ENCODE data around the gene PRKRIP1. TPM values are rescaled to one million over a fixed set of nuclear protein-coding genes. Genes with fewer than 3 reads are reported as not detected.

PRKRIP1 gene
- total and polyA plus RNA-seq, 4 donors: 5.4 to 15.8 (median 7.1) TPM

DNA sequence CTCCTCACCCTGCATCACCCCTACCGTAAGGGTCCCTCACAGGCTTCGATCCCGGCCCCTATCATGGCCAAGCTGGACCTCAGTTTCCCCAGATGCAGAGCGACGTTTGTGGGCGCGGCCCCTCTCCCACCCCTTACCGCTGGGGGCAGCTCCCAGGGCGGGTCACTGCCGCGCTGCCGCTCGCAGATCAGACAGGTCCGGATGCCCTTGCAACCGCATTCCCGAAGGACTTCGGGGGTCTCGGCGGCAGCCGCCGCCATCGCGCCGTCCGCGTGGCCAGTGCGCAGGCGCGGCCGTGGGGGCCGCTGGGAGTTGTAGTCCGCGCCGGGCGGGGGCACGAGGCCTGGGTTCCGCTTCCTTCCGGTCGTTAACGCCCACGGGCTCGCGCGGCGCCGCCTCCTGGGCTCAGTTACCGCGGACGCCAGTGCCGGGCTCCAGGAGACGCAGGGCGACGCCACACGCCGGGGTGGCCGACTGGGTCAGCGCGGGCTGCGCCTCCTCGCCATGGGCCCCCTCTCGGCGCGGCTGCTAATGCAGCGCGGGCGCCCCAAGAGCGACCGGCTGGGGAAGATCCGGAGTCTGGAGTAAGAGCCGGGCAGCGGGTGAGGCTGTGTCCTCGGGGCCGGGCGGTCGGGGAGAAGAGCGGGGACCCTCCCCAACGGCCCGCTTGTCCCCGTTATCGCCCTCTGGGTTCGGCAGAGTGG lies 68.6 kb downstream of the PRKRIP1 start, which contains the start of the genes ALKBH4 and LRWD1 (continued):
- TF ChIP-seq YY1 (IDR thresholded peaks at IDR 0.05) (peak; percentile 82), FOXA1 (IDR thresholded peaks at IDR 0.05) (no peak), SP1 (IDR thresholded peaks at IDR 0.05) (no peak)
- TF ChIP-seq, protein P1, sequence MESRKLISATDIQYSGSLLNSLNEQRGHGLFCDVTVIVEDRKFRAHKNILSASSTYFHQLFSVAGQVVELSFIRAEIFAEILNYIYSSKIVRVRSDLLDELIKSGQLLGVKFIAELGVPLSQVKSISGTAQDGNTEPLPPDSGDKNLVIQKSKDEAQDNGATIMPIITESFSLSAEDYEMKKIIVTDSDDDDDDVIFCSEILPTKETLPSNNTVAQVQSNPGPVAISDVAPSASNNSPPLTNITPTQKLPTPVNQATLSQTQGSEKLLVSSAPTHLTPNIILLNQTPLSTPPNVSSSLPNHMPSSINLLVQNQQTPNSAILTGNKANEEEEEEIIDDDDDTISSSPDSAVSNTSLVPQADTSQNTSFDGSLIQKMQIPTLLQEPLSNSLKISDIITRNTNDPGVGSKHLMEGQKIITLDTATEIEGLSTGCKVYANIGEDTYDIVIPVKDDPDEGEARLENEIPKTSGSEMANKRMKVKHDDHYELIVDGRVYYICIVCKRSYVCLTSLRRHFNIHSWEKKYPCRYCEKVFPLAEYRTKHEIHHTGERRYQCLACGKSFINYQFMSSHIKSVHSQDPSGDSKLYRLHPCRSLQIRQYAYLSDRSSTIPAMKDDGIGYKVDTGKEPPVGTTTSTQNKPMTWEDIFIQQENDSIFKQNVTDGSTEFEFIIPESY (IDR thresholded peaks at IDR 0.05): no peak

DNA sequence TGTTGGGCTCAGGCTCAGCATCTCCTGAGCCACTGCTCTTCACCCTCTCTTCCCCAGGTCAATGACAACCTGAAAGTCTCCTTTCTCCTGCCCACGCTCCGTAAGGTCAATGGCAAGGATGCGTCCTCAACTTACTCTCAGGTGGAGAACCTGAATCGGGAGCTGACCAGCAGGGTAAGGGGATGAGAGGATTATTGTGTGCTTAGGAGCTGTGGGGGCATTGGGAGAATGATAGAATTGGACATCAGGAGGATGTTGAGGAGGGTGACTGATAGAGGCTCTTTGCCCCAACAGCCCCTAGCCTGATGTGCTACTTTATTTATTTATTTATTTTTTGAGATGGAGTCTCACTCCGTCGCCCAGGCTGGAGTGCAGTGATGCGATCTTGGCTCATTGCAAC lies 69.9 kb downstream of the PRKRIP1 start:
- H3K9ac ChIP-seq (ENCODE audit: low read depth in 1 of 2, low read length in 2 of 2): no peak overlapping the region
- H3K27ac ChIP-seq (ENCODE audit: low read depth in 1 of 2, low read length in 2 of 2): no peak overlapping the region
- TF ChIP-seq SP1 (IDR thresholded peaks at IDR 0.05) (no peak), FOXA2 (IDR thresholded peaks at IDR 0.05) (no peak), JUND (IDR thresholded peaks at IDR 0.05) (no peak), FOXA1 (IDR thresholded peaks at IDR 0.05) (no peak), RXRA (IDR thresholded peaks at IDR 0.05) (no peak), HNF4A (conservative IDR thresholded peaks at IDR 0.05) (no peak), NR2F2 (IDR thresholded peaks at IDR 0.05) (no peak), EGR1 (IDR thresholded peaks at IDR 0.05; ENCODE audit: low read depth in 2 of 2) (no peak), GABPA (IDR thresholded peaks at IDR 0.05 in 1 of 2, conservative IDR thresholded peaks at IDR 0.05 in 1 of 2) (no peak), TAF1 (conservative IDR thresholded peaks at IDR 0.05) (no peak), HNF4G (IDR thresholded peaks at IDR 0.05) (no peak), RAD21 (IDR thresholded peaks at IDR 0.05) (no peak), YY1 (IDR thresholded peaks at IDR 0.05) (no peak)
- TF ChIP-seq, protein P2, sequence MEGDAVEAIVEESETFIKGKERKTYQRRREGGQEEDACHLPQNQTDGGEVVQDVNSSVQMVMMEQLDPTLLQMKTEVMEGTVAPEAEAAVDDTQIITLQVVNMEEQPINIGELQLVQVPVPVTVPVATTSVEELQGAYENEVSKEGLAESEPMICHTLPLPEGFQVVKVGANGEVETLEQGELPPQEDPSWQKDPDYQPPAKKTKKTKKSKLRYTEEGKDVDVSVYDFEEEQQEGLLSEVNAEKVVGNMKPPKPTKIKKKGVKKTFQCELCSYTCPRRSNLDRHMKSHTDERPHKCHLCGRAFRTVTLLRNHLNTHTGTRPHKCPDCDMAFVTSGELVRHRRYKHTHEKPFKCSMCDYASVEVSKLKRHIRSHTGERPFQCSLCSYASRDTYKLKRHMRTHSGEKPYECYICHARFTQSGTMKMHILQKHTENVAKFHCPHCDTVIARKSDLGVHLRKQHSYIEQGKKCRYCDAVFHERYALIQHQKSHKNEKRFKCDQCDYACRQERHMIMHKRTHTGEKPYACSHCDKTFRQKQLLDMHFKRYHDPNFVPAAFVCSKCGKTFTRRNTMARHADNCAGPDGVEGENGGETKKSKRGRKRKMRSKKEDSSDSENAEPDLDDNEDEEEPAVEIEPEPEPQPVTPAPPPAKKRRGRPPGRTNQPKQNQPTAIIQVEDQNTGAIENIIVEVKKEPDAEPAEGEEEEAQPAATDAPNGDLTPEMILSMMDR (IDR thresholded peaks at IDR 0.05; ENCODE audit: low read depth, low read length, missing input control): no peak
- TF ChIP-seq, protein P1 (IDR thresholded peaks at IDR 0.05): no peak
- TF ChIP-seq, protein P3, sequence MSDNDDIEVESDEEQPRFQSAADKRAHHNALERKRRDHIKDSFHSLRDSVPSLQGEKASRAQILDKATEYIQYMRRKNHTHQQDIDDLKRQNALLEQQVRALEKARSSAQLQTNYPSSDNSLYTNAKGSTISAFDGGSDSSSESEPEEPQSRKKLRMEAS (IDR thresholded peaks at IDR 0.05): no peak
- TF ChIP-seq, protein P4, sequence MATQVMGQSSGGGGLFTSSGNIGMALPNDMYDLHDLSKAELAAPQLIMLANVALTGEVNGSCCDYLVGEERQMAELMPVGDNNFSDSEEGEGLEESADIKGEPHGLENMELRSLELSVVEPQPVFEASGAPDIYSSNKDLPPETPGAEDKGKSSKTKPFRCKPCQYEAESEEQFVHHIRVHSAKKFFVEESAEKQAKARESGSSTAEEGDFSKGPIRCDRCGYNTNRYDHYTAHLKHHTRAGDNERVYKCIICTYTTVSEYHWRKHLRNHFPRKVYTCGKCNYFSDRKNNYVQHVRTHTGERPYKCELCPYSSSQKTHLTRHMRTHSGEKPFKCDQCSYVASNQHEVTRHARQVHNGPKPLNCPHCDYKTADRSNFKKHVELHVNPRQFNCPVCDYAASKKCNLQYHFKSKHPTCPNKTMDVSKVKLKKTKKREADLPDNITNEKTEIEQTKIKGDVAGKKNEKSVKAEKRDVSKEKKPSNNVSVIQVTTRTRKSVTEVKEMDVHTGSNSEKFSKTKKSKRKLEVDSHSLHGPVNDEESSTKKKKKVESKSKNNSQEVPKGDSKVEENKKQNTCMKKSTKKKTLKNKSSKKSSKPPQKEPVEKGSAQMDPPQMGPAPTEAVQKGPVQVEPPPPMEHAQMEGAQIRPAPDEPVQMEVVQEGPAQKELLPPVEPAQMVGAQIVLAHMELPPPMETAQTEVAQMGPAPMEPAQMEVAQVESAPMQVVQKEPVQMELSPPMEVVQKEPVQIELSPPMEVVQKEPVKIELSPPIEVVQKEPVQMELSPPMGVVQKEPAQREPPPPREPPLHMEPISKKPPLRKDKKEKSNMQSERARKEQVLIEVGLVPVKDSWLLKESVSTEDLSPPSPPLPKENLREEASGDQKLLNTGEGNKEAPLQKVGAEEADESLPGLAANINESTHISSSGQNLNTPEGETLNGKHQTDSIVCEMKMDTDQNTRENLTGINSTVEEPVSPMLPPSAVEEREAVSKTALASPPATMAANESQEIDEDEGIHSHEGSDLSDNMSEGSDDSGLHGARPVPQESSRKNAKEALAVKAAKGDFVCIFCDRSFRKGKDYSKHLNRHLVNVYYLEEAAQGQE (IDR thresholded peaks at IDR 0.05): no peak
- TF ChIP-seq, protein P5, sequence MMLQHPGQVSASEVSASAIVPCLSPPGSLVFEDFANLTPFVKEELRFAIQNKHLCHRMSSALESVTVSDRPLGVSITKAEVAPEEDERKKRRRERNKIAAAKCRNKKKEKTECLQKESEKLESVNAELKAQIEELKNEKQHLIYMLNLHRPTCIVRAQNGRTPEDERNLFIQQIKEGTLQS (IDR thresholded peaks at IDR 0.05): no peak
- H3K4me1 ChIP-seq (ENCODE audit: control insufficient read depth in 4 of 4, insufficient read depth in 4 of 4, low read length in 3 of 4): peaks cover 14 to 60% (median 54%) of the 10 kb centered on the region in 4 donors
- WGBS: 96% methylated on average over 7 of the region's 7 CpGs
- no peaks in the 10 kb centered on the region for H3K9me3 ChIP-seq (ENCODE audit: control insufficient read depth in 4 of 4, low read length in 3 of 4)
- no peak for DNase-seq (ENCODE audit: low spot score)
- no peak overlapping the region for H3K4me3 ChIP-seq (ENCODE audit: low read depth in 1 of 3, low read length in 3 of 3)
- no peaks in the 10 kb centered on the region for H3K36me3 ChIP-seq (ENCODE audit: control insufficient read depth in 4 of 4, insufficient read depth in 3 of 4, low read depth in 1 of 4, low read length in 3 of 4)
- no peaks in the 10 kb centered on the region for H3K27me3 ChIP-seq (ENCODE audit: control insufficient read depth in 4 of 4, insufficient read depth in 4 of 4, low read length in 3 of 4)

Measured in liver (tissue), 9 donors.